Femur (tissue), 1 donor: Measurements from ENCODE around the gene RNF157.

Experiments used
- DNase-seq: peaks from one replicate; pipeline ENCODE4 v3.0.0-alpha.2; 2017

Gene RNF157

GRCh38 chr17:76154292-76154691, 86.0 kb downstream of the RNF157 start:
- DNase-seq, result no peak

GRCh38 chr17:76153640-76154039, 86.7 kb downstream of the RNF157 start:
- DNase-seq, result no peak

- no peak for DNase-seq
Measured at GRCh38 chr17:76153202-76153601, 87.1 kb downstream of the RNF157 start.

GRCh38 chr17:76152591-76152990, 87.7 kb downstream of the RNF157 start:
- DNase-seq, result no peak

- DNase-seq, result no peak
Measured at GRCh38 chr17:76151896-76152454, 88.3 kb downstream of the RNF157 start.

- DNase-seq, result peak; percentile 64
Measured at GRCh38 chr17:76150712-76151622, 89.3 kb downstream of the RNF157 start.

- DNase-seq, result no peak
Measured at GRCh38 chr17:76149214-76149613, 91.1 kb downstream of the RNF157 start.

GRCh38 chr17:76148015-76148326, 92.3 kb downstream of the RNF157 start:
- DNase-seq, result no peak

GRCh38 chr17:76147211-76148014, 92.9 kb downstream of the RNF157 start:
- no peak for DNase-seq

GRCh38 chr17:76146053-76146851, 94.0 kb downstream of the RNF157 start:
- no peak for DNase-seq

- DNase-seq, result no peak
Measured at GRCh38 chr17:76145231-76146052, 94.9 kb downstream of the RNF157 start.

- DNase-seq, result no peak
Measured at GRCh38 chr17:76142585-76143041, 97.7 kb downstream of the RNF157 start.

- DNase-seq, result no peak
Measured at GRCh38 chr17:76142039-76142584, 98.2 kb downstream of the RNF157 start.

GRCh38 chr17:76141212-76142038, 98.9 kb downstream of the RNF157 start, which contains the start of gene FOXJ1:
FOXJ1 (minus strand) TSS chr17:76141245; CDS start chr17:76140395, 850 bp downstream.
- DNase-seq, result peak; percentile 95

GRCh38 chr17:76140661-76141211, 99.6 kb downstream of the RNF157 start:
- DNase-seq, result no peak

GRCh38 chr17:76139801-76140660, 100.3 kb downstream of the RNF157 start:
- DNase-seq, result peak; percentile 34

- DNase-seq, result peak; percentile 17
Measured at GRCh38 chr17:76138896-76139752, 101.2 kb downstream of the RNF157 start.
